NCI-H1092 treated with DMSO at 0.1 percent for 48 hours (cell line): ENCODE data around the gene P2RX6.
"Not testable (repeated sequence)": the region's sequence is repeated elsewhere in the genome, so short reads cannot be mapped to it uniquely, and the experiment has no call there.

Source experiments
- DNase-seq: peaks from one replicate; lab custom pipeline; 2025; lab: John Stamatoyannopoulos, UW

Gene P2RX6

GRCh38 chr22:21014726-21015465 lies at the start of gene P2RX6:
TSS of gene P2RX6 (plus strand) at chr22:21015165. CDS start at chr22:21015175, 10 bp downstream.
- peak; percentile 56 for DNase-seq

DNA sequence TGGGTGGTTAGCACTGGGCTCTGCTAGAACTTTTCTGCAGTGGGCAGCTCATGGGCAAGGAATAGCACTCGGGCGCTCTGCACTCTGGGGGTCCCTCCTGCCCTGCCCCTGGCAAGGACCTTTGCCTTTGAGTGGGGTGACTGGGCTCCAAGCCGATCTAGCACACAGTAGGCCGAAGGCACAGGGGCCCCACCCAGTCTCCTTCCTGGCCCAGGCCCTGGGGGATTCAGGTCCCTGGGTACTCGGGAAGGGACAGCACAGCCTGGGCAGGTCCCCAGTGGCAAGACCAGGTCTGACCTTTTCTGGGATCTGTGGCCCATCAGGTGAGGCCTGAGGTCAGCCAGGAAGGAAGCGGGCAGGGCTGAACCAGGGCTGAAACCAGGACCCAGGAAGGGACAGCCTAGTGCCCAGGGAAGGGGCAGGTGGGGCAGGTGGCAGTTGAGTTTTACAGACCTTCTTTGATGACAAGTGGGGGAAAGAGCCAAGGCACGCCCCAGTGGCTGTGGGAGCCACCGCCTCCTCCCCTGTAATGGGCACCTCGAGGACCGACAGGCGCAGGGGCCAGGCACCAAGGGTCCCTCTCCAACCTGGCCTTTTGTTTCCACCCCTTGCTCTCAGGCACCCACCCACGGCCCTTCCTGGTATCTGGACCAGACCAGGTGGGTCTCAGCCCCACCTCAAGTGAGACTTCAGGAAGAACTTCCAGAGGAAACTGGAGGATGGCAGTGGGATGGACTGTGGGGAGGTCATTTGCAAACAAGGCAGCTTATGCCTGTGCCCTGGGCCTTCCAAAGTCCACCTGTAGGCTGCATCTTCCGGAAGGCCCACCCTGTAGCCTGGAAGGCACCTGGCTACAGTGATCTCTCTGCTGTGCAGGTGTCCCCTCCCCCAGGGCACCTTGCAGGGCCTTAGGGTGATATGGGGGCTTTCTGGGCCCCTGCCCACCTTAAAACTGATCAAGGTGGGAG lies 48.8 kb upstream of the P2RX6 start:
- no peak for DNase-seq

DNA sequence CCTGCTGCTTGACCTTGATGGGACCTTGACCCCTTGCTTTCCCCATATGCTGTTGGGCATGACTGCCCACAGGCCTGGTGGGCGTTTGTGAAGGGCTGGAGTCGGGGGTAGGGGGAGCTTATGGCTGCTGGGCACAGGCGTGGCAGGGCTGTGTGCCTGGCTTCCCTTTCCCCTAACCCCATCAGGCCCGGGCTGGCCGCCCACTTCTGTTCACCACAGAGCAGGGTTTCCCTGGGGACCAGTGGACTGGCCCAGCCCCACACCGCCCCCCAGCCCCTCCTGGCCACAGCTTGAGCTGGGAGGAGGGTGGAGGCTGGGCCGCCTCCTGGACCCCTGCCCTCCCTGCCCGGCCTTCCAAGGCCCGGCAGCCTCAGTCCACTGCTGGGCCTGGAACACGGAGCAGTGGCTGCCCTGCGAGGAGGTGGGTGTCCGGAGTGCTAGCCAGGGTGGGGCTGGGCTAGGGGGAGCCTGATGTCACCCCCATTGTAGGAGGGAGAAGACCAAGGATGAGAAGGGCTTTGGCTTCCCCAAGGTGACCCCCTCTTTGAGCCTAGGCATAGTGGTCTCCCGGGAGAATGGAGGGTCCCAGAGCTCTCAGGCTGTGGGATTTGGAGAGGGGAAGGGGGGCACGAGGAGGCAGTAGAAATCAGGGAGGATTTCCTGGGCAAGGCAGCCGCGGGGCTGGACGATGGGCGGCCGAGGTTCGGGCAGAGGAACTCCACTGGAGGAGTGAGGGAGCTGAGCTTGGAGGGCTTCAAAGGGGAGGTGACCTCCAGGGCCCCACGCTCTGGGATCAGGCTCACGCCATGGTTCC lies 47.9 kb upstream of the P2RX6 start, which contains the start of gene AIFM3:
AIFM3 (plus strand) TSS at position 373 of the 814 bp plus-strand sequence. CDS start 690 bp downstream, outside the sequence.
- DNase-seq = no peak

GRCh38 chr22:20967697-20968211 lies 47.2 kb upstream of the P2RX6 start:
- DNase-seq = no peak

DNA sequence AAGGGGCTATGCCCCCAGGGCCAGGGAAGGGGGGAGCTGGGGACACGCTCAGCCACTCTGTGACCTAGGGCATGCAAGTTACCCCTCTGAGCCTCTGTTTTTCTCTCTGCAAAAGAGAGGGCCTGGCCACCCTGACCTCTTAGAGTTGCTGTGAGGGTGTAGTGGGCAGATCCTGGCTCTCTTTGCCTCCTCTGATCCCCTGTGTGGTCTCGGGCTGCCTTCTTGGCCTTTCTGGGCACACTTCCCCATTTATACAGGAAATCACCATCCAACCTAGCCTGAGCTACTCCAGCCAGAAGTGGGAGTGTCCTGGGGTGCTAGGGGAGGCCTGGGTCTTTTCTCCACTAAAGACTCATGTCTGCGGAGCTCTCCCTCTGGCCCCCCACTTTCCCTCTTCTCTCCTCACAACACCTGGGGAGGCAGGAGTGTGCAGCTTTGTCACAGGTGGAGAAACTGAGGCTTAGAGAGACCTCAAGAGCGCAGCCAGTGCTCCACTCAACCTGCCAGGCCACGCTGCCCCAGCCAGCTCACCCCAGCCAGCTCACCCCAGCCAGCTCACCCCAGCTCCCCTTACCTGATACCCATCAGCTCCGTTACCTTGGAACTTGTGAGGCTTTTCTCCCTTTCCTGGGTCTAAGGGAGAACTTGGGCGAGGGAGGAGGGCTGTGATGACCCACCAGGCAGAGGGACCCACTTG lies 46.5 kb upstream of the P2RX6 start:
- DNase-seq = no peak

- no peak for DNase-seq
These were observed 43.9 kb upstream of the P2RX6 start for GRCh38 chr22:20970939-20971657.

DNA sequence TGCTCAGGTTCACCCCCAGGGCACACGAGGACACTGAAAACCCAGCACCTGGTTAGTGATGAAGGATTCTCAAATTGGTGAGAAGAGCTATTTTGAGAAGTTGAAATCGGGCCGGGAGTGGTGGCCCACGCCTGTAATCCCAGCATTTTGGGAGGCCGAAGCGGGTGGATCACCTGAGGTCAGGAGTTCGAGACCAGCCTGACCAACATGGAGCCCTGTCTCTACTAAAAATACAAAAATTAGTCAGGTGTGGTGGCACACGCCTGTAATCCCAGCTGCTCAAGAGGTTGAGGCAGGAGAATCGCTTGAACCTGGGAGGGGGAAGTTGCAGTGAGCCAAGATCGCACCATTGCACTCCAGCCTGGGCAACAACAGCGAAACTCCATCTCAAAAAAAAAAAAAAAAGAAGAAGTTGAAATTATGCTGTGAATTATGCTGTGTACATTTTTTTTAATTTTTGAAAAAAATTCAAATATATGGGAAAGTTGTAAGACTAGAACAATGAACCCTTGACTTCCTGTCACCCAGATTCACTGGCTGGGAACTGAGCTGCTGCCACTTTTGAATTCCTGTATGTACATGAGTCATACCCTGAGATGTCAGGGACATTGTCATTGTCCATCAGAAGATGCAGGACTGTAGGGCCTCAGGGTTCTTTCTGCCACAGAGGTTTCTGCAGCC lies 42.8 kb upstream of the P2RX6 start:
- DNase-seq = not testable (repeated sequence)

DNA sequence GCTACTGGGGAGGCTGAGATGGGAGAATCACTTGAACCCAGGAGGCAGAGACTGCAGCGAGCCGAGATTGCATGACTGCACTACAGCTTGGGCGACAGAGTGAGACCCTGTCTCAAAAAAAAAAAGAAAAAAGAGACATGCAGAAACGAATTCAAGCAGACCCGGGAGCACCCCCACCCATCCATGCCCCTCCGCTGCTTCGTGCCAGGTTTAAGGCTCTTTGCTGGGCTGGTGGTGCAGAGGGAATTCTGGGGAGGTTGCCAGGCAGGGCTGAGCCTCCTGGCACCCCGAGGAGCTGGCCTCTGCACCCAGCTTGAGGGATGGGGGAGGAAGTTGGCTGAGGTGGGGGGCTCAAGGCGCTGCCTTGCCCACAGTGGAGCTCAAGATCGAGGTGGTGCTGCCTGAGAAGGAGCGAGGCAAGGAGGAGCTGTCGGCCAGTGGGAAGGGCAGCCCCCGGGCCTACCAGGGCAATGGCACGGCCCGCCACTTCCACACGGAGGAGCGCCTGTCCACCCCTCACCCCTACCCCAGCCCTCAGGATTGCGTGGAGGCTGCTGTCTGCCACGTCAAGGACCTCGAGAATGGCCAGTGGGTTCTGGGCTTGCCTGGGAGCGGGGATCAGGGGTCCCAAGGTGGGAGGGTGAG lies 41.9 kb upstream of the P2RX6 start:
- DNase-seq = no peak

DNA sequence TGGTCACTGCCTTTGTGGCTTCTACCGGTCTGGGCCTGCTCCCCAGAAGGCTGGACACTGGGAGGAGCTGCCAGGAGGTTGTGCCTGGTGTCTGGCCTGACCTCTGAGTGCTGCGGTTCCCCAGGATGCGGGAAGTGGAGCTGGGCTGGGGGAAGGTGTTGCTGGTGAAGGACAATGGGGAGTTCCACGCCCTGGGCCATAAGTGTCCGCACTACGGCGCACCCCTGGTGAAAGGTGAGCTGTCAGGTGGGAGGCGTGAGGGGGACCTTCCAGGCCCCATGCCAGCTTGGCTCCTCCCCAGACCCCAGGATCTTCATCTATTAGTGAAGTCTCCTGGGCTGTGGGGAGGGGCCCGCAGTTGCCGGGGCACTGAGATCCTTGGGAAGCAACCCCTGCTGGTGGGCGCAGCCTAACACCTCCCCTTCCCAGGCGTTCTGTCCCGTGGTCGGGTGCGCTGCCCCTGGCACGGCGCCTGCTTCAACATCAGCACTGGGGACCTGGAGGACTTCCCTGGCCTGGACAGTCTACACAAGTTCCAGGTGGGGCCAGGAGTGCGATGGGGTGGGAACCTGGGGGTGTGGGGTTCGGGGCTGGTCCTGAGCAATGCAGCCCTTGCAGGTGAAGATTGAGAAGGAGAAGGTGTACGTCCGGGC lies 41.2 kb upstream of the P2RX6 start:
- no peak for DNase-seq

DNA sequence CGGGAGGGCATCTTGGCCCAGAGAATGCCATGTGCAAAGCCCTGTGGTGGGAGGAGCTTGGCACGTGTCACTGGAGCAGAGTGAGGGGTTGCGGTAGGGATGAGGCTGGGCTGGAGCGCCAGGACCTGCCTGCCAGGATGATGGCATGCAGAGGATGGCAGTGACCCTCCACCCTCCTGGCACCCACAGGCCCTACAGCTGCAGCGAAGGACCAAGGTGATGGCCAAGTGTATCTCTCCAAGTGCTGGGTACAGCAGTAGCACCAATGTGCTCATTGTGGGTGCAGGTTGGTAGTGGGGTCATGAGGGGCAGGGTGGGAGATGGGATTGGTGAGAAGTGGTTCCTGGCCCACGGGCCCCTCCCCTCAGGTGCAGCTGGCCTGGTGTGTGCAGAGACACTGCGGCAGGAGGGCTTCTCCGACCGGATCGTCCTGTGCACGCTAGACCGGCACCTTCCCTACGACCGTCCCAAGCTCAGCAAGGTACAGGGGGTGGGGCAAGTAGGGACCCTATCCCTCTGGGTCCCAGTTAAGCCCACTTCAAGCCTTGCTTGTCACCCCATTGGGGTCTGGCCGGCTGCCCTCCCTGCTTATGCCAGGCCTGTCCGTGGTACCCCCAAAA lies 40.5 kb upstream of the P2RX6 start:
- no peak for DNase-seq

DNA sequence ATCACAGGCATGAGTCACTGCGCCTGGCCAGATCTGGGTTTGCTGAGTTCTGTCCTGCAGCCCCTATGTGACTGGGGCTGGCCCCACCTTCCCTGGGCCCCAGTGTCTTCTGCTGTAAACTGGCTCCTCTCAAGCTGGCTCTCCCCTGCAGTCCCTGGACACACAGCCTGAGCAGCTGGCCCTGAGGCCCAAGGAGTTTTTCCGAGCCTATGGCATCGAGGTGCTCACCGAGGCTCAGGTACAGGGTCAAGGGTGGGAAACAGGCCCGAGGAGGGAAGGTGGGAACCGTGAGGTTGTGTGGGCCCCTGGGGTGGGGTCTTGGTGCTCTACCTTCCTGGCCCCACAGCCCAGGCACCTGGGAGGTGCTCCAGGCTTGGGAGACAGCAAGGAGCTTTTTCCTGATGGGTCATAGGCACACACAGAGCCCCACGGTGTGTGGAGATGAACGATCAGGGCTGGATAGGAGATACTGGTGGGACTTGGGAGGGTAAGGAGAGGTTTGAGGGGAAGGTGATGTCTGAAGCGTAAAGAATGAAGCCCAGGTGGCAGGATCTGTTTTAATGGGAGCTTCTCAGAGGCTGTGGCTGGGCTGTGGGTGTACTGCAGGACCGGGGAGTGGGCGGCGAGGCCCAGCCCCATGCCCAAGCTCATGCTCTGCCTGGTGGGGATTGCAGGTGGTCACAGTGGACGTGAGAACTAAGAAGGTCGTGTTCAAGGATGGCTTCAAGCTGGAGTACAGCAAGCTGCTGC lies 39.2 kb upstream of the P2RX6 start:
- no peak for DNase-seq

GRCh38 chr22:20976291-20976877 lies 38.6 kb upstream of the P2RX6 start:
- DNase-seq = no peak

DNA sequence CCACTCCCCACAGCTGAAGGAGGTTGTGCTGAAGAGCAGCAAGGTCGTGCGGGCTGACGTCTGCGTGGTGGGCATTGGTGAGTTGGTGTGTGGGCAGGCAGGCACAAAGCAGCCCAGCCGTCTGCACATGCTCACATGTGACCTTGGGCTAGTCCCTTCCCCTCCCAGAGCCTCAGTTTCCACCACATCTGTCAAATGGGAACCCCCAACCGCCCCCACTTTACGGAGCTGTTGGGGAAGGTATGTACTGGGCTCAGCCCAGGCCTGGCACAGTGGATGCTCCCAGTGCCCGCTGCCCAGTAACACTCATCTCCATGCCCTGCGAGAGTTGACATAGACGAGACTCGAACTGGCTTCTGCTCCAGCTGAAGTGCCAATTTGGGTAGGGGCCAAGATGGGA lies 37.9 kb upstream of the P2RX6 start:
- DNase-seq = no peak

DNA sequence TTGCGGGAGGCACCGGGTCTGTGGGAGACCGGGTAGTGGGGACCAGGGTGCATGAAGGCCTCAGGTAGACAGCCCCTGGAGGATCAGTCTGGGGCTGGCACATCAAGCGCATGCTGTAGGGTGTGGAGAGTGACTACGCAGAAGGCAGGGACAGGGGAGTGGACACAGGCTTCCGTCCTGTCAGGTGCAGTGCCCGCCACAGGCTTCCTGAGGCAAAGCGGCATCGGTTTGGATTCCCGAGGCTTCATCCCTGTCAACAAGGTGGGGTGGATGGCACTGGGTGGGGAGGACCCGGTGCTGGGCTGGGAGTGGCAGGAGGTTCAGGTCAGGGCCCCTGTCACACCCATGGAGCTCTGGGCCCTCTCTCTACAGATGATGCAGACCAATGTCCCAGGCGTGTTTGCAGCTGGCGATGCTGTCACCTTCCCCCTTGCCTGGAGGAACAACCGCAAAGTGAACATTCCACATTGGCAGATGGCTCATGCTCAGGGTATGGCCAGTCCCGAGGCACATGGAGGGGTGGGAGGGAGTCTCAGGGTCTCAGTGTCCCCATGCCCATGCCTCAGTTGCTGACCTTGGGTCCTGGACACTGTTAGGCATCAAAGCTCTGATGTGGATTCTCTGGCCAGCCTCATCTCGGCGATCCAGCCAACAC lies 37.3 kb upstream of the P2RX6 start:
- DNase-seq = no peak

DNA sequence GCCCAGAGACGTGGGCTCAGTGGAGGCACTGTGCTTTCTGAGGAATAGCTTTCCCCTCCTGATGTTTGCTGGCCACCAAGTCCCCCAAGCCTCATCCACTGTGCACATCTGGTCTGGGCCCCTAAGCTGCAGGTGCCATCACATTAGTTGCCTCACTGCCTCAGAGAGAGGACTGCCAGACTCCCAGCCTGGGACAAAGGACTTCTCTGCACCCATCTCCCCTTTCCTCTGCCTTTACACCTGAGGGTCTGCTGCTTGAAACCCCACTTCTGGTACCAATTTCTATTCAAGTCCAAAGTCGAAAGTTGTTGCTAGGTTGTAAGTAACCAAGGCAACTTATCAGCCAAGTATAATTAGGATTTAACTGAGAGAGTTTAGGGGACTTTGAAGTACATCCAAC lies 36.5 kb upstream of the P2RX6 start:
- DNase-seq = no peak

- no peak for DNase-seq
These were observed 35.6 kb upstream of the P2RX6 start for GRCh38 chr22:20979243-20979809.
